Keratinocyte (primary cell): ENCODE results near the gene POLK. TPM values are rescaled to one million over a fixed set of nuclear protein-coding genes. Genes with fewer than 3 reads are reported as not detected.
"Not testable (repeated sequence)": the region's sequence is repeated elsewhere in the genome, so short reads cannot be mapped to it uniquely, and the experiment has no call there.

Source experiments
- DNase-seq: peaks from one replicate; pipeline ENCODE4 v3.0.0-alpha.2; 2011; ENCODE audit warnings: low read depth, missing footprints, low spot score
- FAIRE-seq: peaks from 2 replicates; lab custom pipeline; 2011; peaks lifted over from hg19 to GRCh38; lab: Jason Lieb, UNC
- H2AFZ ChIP-seq: 2 replicates; pipeline ENCODE4 v1.6.0; 2012; ENCODE audit warnings: low read length, control low read depth, inconsistent platforms; ENCODE audit not compliant: control insufficient read depth
- H3K27ac ChIP-seq: 2 replicates; pipeline ENCODE4 v1.5.1; 2011; ENCODE audit warnings: low read length; ENCODE audit not compliant: control insufficient read depth, insufficient read depth
- H3K27me3 ChIP-seq: 3 replicates; pipeline ENCODE4 v1.6.0; 2011; ENCODE audit warnings: low read length; ENCODE audit not compliant: control insufficient read depth, insufficient read depth; ENCODE audit errors: extremely low read depth
- H3K36me3 ChIP-seq, 2 experiments: 2 replicates in 1 of 2; 3 replicates in 1 of 2; pipeline ENCODE4 v1.5.1; 2011; ENCODE audit warnings: low read length in 2 of 2, mild to moderate bottlenecking in 1 of 2; ENCODE audit not compliant: control insufficient read depth in 2 of 2, insufficient read depth in 2 of 2; ENCODE audit errors: extremely low read depth in 1 of 2
- H3K4me1 ChIP-seq: 3 replicates; pipeline ENCODE4 v1.5.1; 2011; ENCODE audit warnings: low read length; ENCODE audit not compliant: control insufficient read depth, insufficient read depth; ENCODE audit errors: extremely low read depth
- H3K4me2 ChIP-seq: 3 replicates; pipeline ENCODE4 v1.6.0; 2011; ENCODE audit warnings: low read depth, low read length; ENCODE audit not compliant: control insufficient read depth, insufficient read depth; ENCODE audit errors: extremely low read depth
- H3K4me3 ChIP-seq, 3 experiments: fragments of 200-600 bp in 1 of 3; sonication (generic) in 1 of 3; 2 replicates in 2 of 3; 3 replicates in 1 of 3; pipeline ENCODE4 v1.5.1; 2011 to 2016; ENCODE audit warnings: low read length in 3 of 3, mild to moderate bottlenecking in 3 of 3, control low read depth in 2 of 3, inconsistent platforms in 1 of 3, low read depth in 1 of 3, mixed read lengths in 1 of 3, mixed run types in 1 of 3, moderate library complexity in 1 of 3; ENCODE audit not compliant: control insufficient read depth in 2 of 3, insufficient read depth in 2 of 3; ENCODE audit errors: extremely low read depth in 1 of 3
- H3K79me2 ChIP-seq: 2 replicates; pipeline ENCODE4 v1.6.0; 2012; ENCODE audit warnings: low read length; ENCODE audit not compliant: control insufficient read depth, insufficient read depth
- H3K9ac ChIP-seq: 3 replicates; pipeline ENCODE4 v1.6.0; 2011; ENCODE audit warnings: low read length; ENCODE audit not compliant: control insufficient read depth, insufficient read depth; ENCODE audit errors: extremely low read depth
- H3K9me1 ChIP-seq: 3 replicates; pipeline ENCODE4 v1.6.0; 2011; ENCODE audit warnings: low read length; ENCODE audit not compliant: control insufficient read depth, insufficient read depth; ENCODE audit errors: extremely low read depth
- H3K9me3 ChIP-seq: 2 replicates; pipeline ENCODE4 v1.5.1; 2012; ENCODE audit warnings: low read depth, low read length; ENCODE audit not compliant: control insufficient read depth
- H4K20me1 ChIP-seq: 3 replicates; pipeline ENCODE4 v1.6.0; 2011; ENCODE audit warnings: low read length; ENCODE audit not compliant: control insufficient read depth, insufficient read depth; ENCODE audit errors: extremely low read depth
- CTCF ChIP-seq, 3 experiments: IDR thresholded peaks in 1 of 3; conservative IDR thresholded peaks in 1 of 3; optimal IDR thresholded peaks in 1 of 3; 2 replicates in 2 of 3; 3 replicates in 1 of 3; pipeline versions ENCODE3 to v1.5.1; 2011; ENCODE audit warnings: low read length in 3 of 3, mild to moderate bottlenecking in 3 of 3, moderate library complexity in 2 of 3, control low read depth in 1 of 3, inconsistent platforms in 1 of 3; ENCODE audit not compliant: insufficient read depth in 2 of 3; ENCODE audit errors: extremely low read depth in 1 of 3
- EZH2 ChIP-seq: IDR thresholded peaks from one replicate; pipeline ENCODE4 v1.6.1; 2012; ENCODE audit warnings: inconsistent platforms, mild to moderate bottlenecking, low read length, moderate library complexity
- dilution Hi-C: fragments of 300-500 bp; cut with MboI; formaldehyde crosslinking; loops from one replicate; pipeline ENCODE4 v1.7.0; 2020; ENCODE audit warnings: low sequenced_read_pairs; ENCODE audit not compliant: extremely low pct_ligation_motif_present
- polyA plus RNA-seq, 5 experiments: library from polyadenylated mRNA; depleted of rRNA in 3 of 5; stranded (reverse) in 3 of 5; stranded (forward) in 1 of 5; unstranded in 1 of 5; fragments of >200 nt; gene quantifications; 1 replicate in 1 of 5; 2 replicates in 3 of 5; 3 replicates in 1 of 5; pipeline versions ENCODE4 v1.2.1 to v1.2.3, GENCODE V29; 2011 to 2012; ENCODE audit warnings: missing spikeins in 2 of 5, low read depth in 1 of 5, low replicate concordance in 1 of 5

POLK gene
- polyA plus RNA-seq, 1 donor (not counting 4 experiments of a cell fraction or from before 2014, with no cell fraction given): 25.8 TPM

- Histone ChIP-seq H3K4me1 (peaks cover 26% of the 10 kb centered on the region), H3K4me2 (no peak overlapping the region), H3K9ac (no peak overlapping the region), H3K79me2 (no peaks in the 10 kb centered on the region), H3K27ac (no peak overlapping the region), H3K4me3 (no peak overlapping the region), H2AFZ (no peak overlapping the region), H4K20me1 (no peaks in the 10 kb centered on the region), H3K36me3 (no peaks in the 10 kb centered on the region), H3K9me1 (no peaks in the 10 kb centered on the region), H3K27me3 (no peaks in the 10 kb centered on the region), H3K9me3 (no peaks in the 10 kb centered on the region)
- FAIRE-seq (no peak), DNase-seq (no peak)
- TF ChIP-seq EZH2 (no peak), CTCF (optimal IDR thresholded peaks at IDR 0.05 in 1 of 3, IDR thresholded peaks at IDR 0.05 in 1 of 3, conservative IDR thresholded peaks at IDR 0.05 in 1 of 3; ENCODE audit: extremely low read depth in 1 of 3, insufficient read depth in 2 of 3, low read length in 3 of 3) (no peak)
- dilution Hi-C loops: no loop called here
These were observed 98.5 kb downstream of the POLK start for GRCh38 chr5:75610201-75610600.

GRCh38 chr5:75610859-75611310 lies 99.2 kb downstream of the POLK start:
- H3K9me3 ChIP-seq, FAIRE-seq, H3K27me3 ChIP-seq, H4K20me1 ChIP-seq, H3K9me1 ChIP-seq, H3K36me3 ChIP-seq, DNase-seq, H3K79me2 ChIP-seq, dilution Hi-C loops: not testable (repeated sequence)
- Histone ChIP-seq H3K27ac (peak overlapping the region; percentile 16), H2AFZ (peak overlapping the region; percentile 76), H3K4me1 (peaks cover 22% of the 10 kb centered on the region), H3K4me2 (peak overlapping the region; percentile 79), H3K4me3 (peak overlapping the region in 2 of 3 experiments; percentile 29 to 73), H3K9ac (peak overlapping the region; percentile 58)
